Uterus (tissue), 4 donors: ENCODE results near the gene PLA2G10. TPM values are rescaled to one million over a fixed set of nuclear protein-coding genes. Genes with fewer than 3 reads are reported as not detected.

ENCODE experiments used
- DNase-seq, 2 donors: peaks; one replicate each; pipeline ENCODE4 v3.0.0-alpha.2; 2019 to 2020
- H3K27ac ChIP-seq, 2 donors: fragments of 200-600 bp; sonication (generic); 1 replicate in 1 of 2; 2 replicates in 1 of 2; pipeline ENCODE4 v1.5.1; 2016 to 2018
- H3K27me3 ChIP-seq, 2 donors: fragments of 200-600 bp; sonication (generic); one replicate each; pipeline ENCODE4 v1.5.1; 2018 to 2019; ENCODE audit warnings: control low read depth in 1 of 2
- H3K36me3 ChIP-seq, 2 donors: fragments of 200-600 bp; sonication (generic); one replicate each; pipeline ENCODE4 v1.5.1; 2019; ENCODE audit warnings: control low read depth in 1 of 2
- H3K4me1 ChIP-seq, 2 donors: fragments of 200-600 bp; sonication (generic); one replicate each; pipeline ENCODE4 v1.5.1; 2018 to 2019; ENCODE audit warnings: control low read depth in 1 of 2
- H3K4me3 ChIP-seq, 2 donors: fragments of 200-600 bp; sonication (generic); 1 replicate in 1 of 2; 2 replicates in 1 of 2; pipeline ENCODE4 v1.5.1; 2018 to 2019; ENCODE audit warnings: mild to moderate bottlenecking in 1 of 2
- H3K9me3 ChIP-seq, 2 donors: fragments of 200-600 bp; sonication (generic); one replicate each; pipeline ENCODE4 v1.5.1; 2019; ENCODE audit warnings: control low read depth in 1 of 2
- CTCF ChIP-seq, 4 experiments: fragments of 200-600 bp in 2 of 4; fragments of 450-650 bp in 2 of 4; sonication (generic) in 2 of 4; IDR thresholded peaks; one replicate each; pipeline ENCODE4 v1.5.1; 2016 to 2019; ENCODE audit warnings: antibody characterized with exemption in 4 of 4, mild to moderate bottlenecking in 2 of 4, moderate library complexity in 1 of 4
- POLR2A ChIP-seq, 2 donors: fragments of 450-650 bp; IDR thresholded peaks; one replicate each; pipeline ENCODE4 v1.6.1; 2016; ENCODE audit warnings: antibody characterized with exemption in 2 of 2, mild to moderate bottlenecking in 1 of 2, moderate library complexity in 1 of 2
- intact Hi-C: fragments of 100-400 bp; cut with DNase I; formaldehyde crosslinking; loops from one replicate; pipeline ENCODE4 v1.15.1; 2023; ENCODE audit warnings: low total_unique reads
- total RNA-seq, 4 donors: library from RNA; depleted of rRNA in 3 of 4; stranded (reverse); fragments of >200 nt in 3 of 4; gene quantifications; one replicate each; pipeline versions ENCODE4 v1.1.0 to v1.2.4, GENCODE V29; 2014 to 2023
- donor health status: DM: yes; HTN: yes; CAD: no.

PLA2G10 gene
- total RNA-seq, 4 donors from 2014 or later: not detected

GRCh38 chr16:14676633-14677032 lies 17.5 kb downstream of the PLA2G10 start:
- TF ChIP-seq CTCF (IDR thresholded peaks at IDR 0.05) (no peak), POLR2A (IDR thresholded peaks at IDR 0.05) (no peak)
- no peaks in the 10 kb centered on the region for H3K27me3 ChIP-seq
- intact Hi-C loops: no loop called here

GRCh38 chr16:14672403-14672971 lies 21.6 kb downstream of the PLA2G10 start:
- TF ChIP-seq CTCF (IDR thresholded peaks at IDR 0.05) (no peak), POLR2A (IDR thresholded peaks at IDR 0.05) (no peak)
- DNase-seq: no peak
- intact Hi-C loops: no loop called here
- Histone ChIP-seq H3K27me3 (no peaks in the 10 kb centered on the region), H3K4me1 (no peaks in the 10 kb centered on the region), H3K36me3 (no peaks in the 10 kb centered on the region), H3K9me3 (no peaks in the 10 kb centered on the region), H3K27ac (no peak overlapping the region), H3K4me3 (no peak overlapping the region)

More at GRCh38 chr16:14676633-14677032, 17.5 kb downstream of the PLA2G10 start:
- no peaks in the 10 kb centered on the region for H3K9me3 ChIP-seq
- H3K4me3 ChIP-seq: no peak overlapping the region
- DNase-seq: no peak
- no peaks in the 10 kb centered on the region for H3K36me3 ChIP-seq
- H3K27ac ChIP-seq: no peak overlapping the region
- H3K4me1 ChIP-seq: no peaks in the 10 kb centered on the region

- TF ChIP-seq POLR2A (IDR thresholded peaks at IDR 0.05): no peak
- TF ChIP-seq CTCF (IDR thresholded peaks at IDR 0.05): no peak
- Histone ChIP-seq H3K36me3 (no peaks in the 10 kb centered on the region), H3K9me3 (no peaks in the 10 kb centered on the region), H3K27me3 (no peaks in the 10 kb centered on the region), H3K4me3 (no peak overlapping the region), H3K4me1 (no peaks in the 10 kb centered on the region), H3K27ac (no peak overlapping the region)
- intact Hi-C loops: no loop called here
- DNase-seq: peak in 1 of 2 donors; percentile 21
These were observed 24.3 kb downstream of the PLA2G10 start for GRCh38 chr16:14669776-14670175.

- no peaks in the 10 kb centered on the region for H3K4me1 ChIP-seq
- no peaks in the 10 kb centered on the region for H3K27me3 ChIP-seq
- no peak for TF ChIP-seq POLR2A (IDR thresholded peaks at IDR 0.05)
- TF ChIP-seq CTCF (IDR thresholded peaks at IDR 0.05): no peak
- DNase-seq: no peak
- H3K9me3 ChIP-seq: no peaks in the 10 kb centered on the region
- H3K27ac ChIP-seq: no peak overlapping the region
- H3K4me3 ChIP-seq: no peak overlapping the region
- H3K36me3 ChIP-seq: no peaks in the 10 kb centered on the region
- intact Hi-C loops: no loop called here
These were observed 25.4 kb downstream of the PLA2G10 start for GRCh38 chr16:14668556-14669223.
